Left ventricle myocardium inferior (tissue), 1 donor: Measurements from ENCODE around the gene CASZ1. TPM values are rescaled to one million over a fixed set of nuclear protein-coding genes. Genes with fewer than 3 reads are reported as not detected.

ENCODE experiments used
- DNase-seq: peaks from one replicate; pipeline ENCODE4 v3.0.0-alpha.2; 2020
- H3K27ac ChIP-seq: fragments of 200-600 bp; replicated peaks from 2 replicates; pipeline ENCODE4 v1.8.0; 2021
- H3K27me3 ChIP-seq: fragments of 200-600 bp; 2 replicates; pipeline ENCODE4 v1.8.0; 2021; ENCODE audit warnings: low read depth
- H3K36me3 ChIP-seq: fragments of 200-600 bp; 2 replicates; pipeline ENCODE4 v1.8.0; 2021
- H3K4me1 ChIP-seq: fragments of 200-600 bp; 2 replicates; pipeline ENCODE4 v1.8.0; 2021
- H3K4me3 ChIP-seq: fragments of 200-600 bp; 2 replicates; pipeline ENCODE4 v1.8.0; 2021; ENCODE audit warnings: mild to moderate bottlenecking, moderate library complexity
- H3K9me3 ChIP-seq: fragments of 200-600 bp; replicated peaks from 2 replicates; pipeline ENCODE4 v1.8.0; 2021
- intact Hi-C: fragments of 100-400 bp; cut with micrococcal nuclease; formaldehyde crosslinking; loops from one replicate; pipeline ENCODE4 v1.11.0; 2022
- total RNA-seq: library from RNA; stranded (reverse); fragmentation: NEBNext Ultra II Directional; extraction: Animal tissue kit (Norgen Biotek cat#: 25700); gene quantifications from one replicate; pipeline ENCODE4 v1.2.1, GENCODE V29; 2021
- TF ChIP-seq, protein P1 (sequence below): fragments of 200-600 bp; IDR thresholded peaks from 2 replicates; pipeline ENCODE4 v1.8.0; 2021; ENCODE audit warnings: antibody characterized with exemption, mild to moderate bottlenecking, borderline replicate concordance
- donor health status: DM: no; HTN: yes; CAD: no; lungs with severe emphysema.

The CASZ1 gene
- total RNA-seq, 1 donor from 2014 or later: 56.3 TPM

DNA sequence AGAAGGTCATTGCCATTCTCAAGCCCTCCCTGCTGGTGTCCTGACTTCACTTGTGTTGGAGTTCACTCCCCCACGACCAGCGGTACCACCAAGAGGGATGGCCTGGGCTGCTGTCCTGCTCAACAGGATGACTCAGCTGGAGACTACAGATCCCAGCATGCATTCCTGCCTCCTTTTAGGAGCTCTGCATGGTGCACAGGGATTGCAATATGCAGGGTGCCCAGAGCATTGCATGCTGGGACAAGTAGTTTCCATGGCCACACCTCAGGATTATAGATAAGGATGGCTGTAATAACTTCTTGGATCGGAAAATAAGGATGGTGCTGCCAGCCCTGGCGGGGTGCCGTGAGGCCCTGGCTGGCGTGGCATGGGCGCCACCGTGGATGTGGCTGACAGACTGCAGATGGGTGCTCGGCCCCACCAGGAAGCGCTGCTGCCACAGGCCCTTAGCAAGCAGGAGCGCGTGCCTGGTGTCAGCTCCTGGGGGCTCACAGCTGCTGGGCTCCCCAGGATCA is 150.0 kb downstream of the CASZ1 start:
- TF ChIP-seq, protein P1, sequence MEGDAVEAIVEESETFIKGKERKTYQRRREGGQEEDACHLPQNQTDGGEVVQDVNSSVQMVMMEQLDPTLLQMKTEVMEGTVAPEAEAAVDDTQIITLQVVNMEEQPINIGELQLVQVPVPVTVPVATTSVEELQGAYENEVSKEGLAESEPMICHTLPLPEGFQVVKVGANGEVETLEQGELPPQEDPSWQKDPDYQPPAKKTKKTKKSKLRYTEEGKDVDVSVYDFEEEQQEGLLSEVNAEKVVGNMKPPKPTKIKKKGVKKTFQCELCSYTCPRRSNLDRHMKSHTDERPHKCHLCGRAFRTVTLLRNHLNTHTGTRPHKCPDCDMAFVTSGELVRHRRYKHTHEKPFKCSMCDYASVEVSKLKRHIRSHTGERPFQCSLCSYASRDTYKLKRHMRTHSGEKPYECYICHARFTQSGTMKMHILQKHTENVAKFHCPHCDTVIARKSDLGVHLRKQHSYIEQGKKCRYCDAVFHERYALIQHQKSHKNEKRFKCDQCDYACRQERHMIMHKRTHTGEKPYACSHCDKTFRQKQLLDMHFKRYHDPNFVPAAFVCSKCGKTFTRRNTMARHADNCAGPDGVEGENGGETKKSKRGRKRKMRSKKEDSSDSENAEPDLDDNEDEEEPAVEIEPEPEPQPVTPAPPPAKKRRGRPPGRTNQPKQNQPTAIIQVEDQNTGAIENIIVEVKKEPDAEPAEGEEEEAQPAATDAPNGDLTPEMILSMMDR: peak; percentile 18
- peak overlapping the region; percentile 55 for H3K27ac ChIP-seq
- H3K36me3 ChIP-seq: peaks cover 52% of the 10 kb centered on the region
- H3K9me3 ChIP-seq: no peaks in the 10 kb centered on the region
- DNase-seq: peak; percentile 70
- no peaks in the 10 kb centered on the region for H3K27me3 ChIP-seq
- peaks cover 14% of the 10 kb centered on the region for H3K4me1 ChIP-seq
- intact Hi-C loops: no loop called here
- H3K4me3 ChIP-seq: no peak overlapping the region

- DNase-seq: no peak
- Histone ChIP-seq H3K9me3 (no peaks in the 10 kb centered on the region), H3K27me3 (no peaks in the 10 kb centered on the region), H3K36me3 (peaks cover 59% of the 10 kb centered on the region), H3K4me1 (peaks cover 31% of the 10 kb centered on the region), H3K4me3 (no peak overlapping the region), H3K27ac (no peak overlapping the region)
- intact Hi-C loops: no loop called here
- TF ChIP-seq, protein P1: no peak
Measured at GRCh38 chr1:10644307-10645128, 151.9 kb downstream of the CASZ1 start.

DNA sequence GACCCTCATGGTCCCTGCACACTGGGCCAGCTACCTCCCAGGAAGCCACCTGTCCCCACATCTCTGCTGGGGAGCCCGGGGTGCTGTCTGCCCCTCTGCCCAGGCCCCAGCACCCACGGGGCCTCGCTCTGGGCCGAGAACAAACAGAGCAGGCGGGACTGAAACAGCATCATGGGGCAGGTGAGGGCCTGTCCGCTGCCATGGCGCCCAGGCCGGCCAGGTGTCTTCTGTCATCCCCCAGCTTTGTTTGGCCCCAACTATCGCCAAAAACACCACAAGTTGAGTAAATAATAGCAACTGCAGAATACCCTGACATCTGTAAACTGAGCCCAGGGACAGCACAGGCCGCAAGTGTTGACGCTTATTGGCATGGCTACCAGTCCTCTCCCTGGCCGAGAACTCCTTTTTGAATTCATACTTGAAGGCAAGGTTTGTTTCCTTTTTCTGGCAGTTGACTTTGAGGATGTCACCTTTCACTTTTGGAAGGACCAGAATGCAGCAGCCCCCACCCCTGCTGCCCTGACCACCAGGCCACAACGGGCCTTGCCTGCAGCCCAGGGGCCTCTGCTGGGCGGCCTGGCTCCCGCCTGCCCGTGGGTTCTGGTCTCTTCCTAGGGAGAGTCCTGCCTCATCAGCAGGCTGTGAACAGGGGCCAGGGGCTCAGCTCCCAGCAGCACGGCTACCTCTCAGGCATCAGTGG is 152.7 kb downstream of the CASZ1 start:
- H3K27ac ChIP-seq: no peak overlapping the region
- H3K4me1 ChIP-seq: peaks cover 31% of the 10 kb centered on the region
- H3K4me3 ChIP-seq: no peak overlapping the region
- TF ChIP-seq, protein P1: no peak
- no peaks in the 10 kb centered on the region for H3K27me3 ChIP-seq
- peaks cover 61% of the 10 kb centered on the region for H3K36me3 ChIP-seq
- no peaks in the 10 kb centered on the region for H3K9me3 ChIP-seq
- DNase-seq: no peak
- intact Hi-C loops: no loop called here

GRCh38 chr1:10642403-10643080 is 153.9 kb downstream of the CASZ1 start:
- intact Hi-C loops: no loop called here
- Histone ChIP-seq H3K27me3 (no peaks in the 10 kb centered on the region), H3K4me3 (no peak overlapping the region), H3K9me3 (no peaks in the 10 kb centered on the region), H3K36me3 (peaks cover 55% of the 10 kb centered on the region), H3K27ac (no peak overlapping the region), H3K4me1 (peaks cover 40% of the 10 kb centered on the region)
- TF ChIP-seq, protein P1: no peak
- no peak for DNase-seq

DNA sequence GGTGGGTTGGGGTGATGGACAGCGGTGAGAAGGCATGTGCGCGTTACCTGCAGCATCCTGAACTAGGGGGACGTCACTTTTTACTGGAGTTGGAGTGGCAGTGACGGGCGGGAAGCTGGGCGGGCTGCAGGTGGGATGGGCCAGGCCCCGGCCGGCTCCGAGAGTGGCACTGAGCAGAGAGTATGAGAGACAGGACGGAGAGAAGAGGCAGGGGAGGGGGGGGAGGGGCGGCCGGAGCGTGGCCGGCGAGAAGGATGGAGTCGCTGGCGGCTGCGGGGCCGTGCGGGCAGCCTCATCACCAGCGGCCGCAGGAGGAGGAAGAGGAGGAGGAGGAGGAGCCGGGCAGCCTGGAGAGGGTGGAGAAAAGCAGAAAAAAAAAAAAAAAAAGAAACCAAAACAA is 154.5 kb downstream of the CASZ1 start:
- no peak overlapping the region for H3K27ac ChIP-seq
- no peaks in the 10 kb centered on the region for H3K27me3 ChIP-seq
- intact Hi-C loops: no loop called here
- peaks cover 52% of the 10 kb centered on the region for H3K36me3 ChIP-seq
- TF ChIP-seq, protein P1: no peak
- H3K4me3 ChIP-seq: no peak overlapping the region
- H3K9me3 ChIP-seq: no peaks in the 10 kb centered on the region
- H3K4me1 ChIP-seq: peaks cover 41% of the 10 kb centered on the region
- DNase-seq: no peak
